PC-9 (cell line): Measurements from ENCODE around the gene NUTM2D. TPM values are rescaled to one million over a fixed set of nuclear protein-coding genes. Genes with fewer than 3 reads are reported as not detected.
"Not testable (repeated sequence)": the region's sequence is repeated elsewhere in the genome, so short reads cannot be mapped to it uniquely, and the experiment has no call there.

ENCODE experiments used
- BruUV-seq: library from RNA; stranded (reverse); fragments of 400-500 nt; replicated peaks from 2 replicates; lab custom pipeline; 2021; lab: Mats Ljungman, UMichigan
- CTCF ChIA-PET: fragments of 300-600 bp; sonication (Branson Sonifier 250); formaldehyde crosslinking; loops from one replicate; lab custom pipeline; 2022; ENCODE audit warnings: antibody characterized with exemption; lab: Charles Lee
- POLR2A ChIA-PET: fragments of 300-600 bp; sonication (Branson Sonifier 250); formaldehyde crosslinking; loops from one replicate; lab custom pipeline; 2022; ENCODE audit warnings: antibody characterized with exemption; ENCODE audit not compliant: unreplicated experiment; lab: Charles Lee
- DNase-seq, 2 experiments: peaks; one replicate each; pipeline versions ENCODE4 v3.0.0 to v3.0.0-alpha.2; 2015 to 2022; ENCODE audit warnings: mixed read lengths in 1 of 2
- H2AFZ ChIP-seq: fragments of 200-600 bp; sonication (generic); 2 replicates; pipeline ENCODE4 v1.8.1; 2017; ENCODE audit warnings: antibody characterized with exemption
- H3F3A ChIP-seq: fragments of 200-600 bp; sonication (generic); 2 replicates; pipeline ENCODE4 v1.8.1; 2017; ENCODE audit warnings: antibody characterized with exemption, mild to moderate bottlenecking, low read depth; ENCODE audit not compliant: insufficient read depth
- H3K27ac ChIP-seq: fragments of 200-600 bp; sonication (generic); 2 replicates; pipeline ENCODE4 v1.6.1; 2016; ENCODE audit warnings: mixed run types
- H3K27me3 ChIP-seq: fragments of 200-600 bp; sonication (generic); 2 replicates; pipeline ENCODE4 v1.6.1; 2016; ENCODE audit warnings: low read depth, mixed run types; ENCODE audit not compliant: insufficient read depth
- H3K36me3 ChIP-seq: fragments of 200-600 bp; sonication (generic); 2 replicates; pipeline ENCODE4 v1.6.1; 2016; ENCODE audit warnings: low read depth, mixed run types
- H3K4me1 ChIP-seq: fragments of 200-600 bp; sonication (generic); replicated peaks from 2 replicates; pipeline ENCODE4 v1.6.1; 2016; ENCODE audit warnings: mixed run types; ENCODE audit not compliant: insufficient read depth
- H3K4me2 ChIP-seq: fragments of 200-600 bp; sonication (generic); 2 replicates; pipeline ENCODE4 v1.6.1; 2017; ENCODE audit warnings: mixed run types
- H3K4me3 ChIP-seq: fragments of 200-600 bp; sonication (generic); 2 replicates; pipeline ENCODE4 v1.6.1; 2016; ENCODE audit warnings: mixed run types
- H3K79me2 ChIP-seq: fragments of 200-600 bp; sonication (generic); 2 replicates; pipeline ENCODE4 v1.6.1; 2017; ENCODE audit warnings: low read depth, mixed run types
- H3K9me2 ChIP-seq: fragments of 200-600 bp; sonication (generic); 2 replicates; pipeline ENCODE4 v1.8.1; 2017; ENCODE audit warnings: mild to moderate bottlenecking; ENCODE audit not compliant: insufficient read depth
- H3K9me3 ChIP-seq: fragments of 200-600 bp; sonication (generic); 2 replicates; pipeline ENCODE4 v1.8.1; 2016; ENCODE audit warnings: low read depth; ENCODE audit not compliant: insufficient read depth
- H4K20me1 ChIP-seq: fragments of 200-600 bp; sonication (generic); 2 replicates; pipeline ENCODE4 v1.8.1; 2017; ENCODE audit not compliant: insufficient read depth
- intact Hi-C: fragments of 100-400 bp; cut with micrococcal nuclease; formaldehyde crosslinking; loops from one replicate; pipeline ENCODE4 v1.10.0; 2022; ENCODE audit not compliant: unreplicated experiment
- total RNA-seq: library from RNA; stranded (reverse); gene quantifications from 2 replicates; pipeline ENCODE4 v1.2.3, GENCODE V29; 2021

Gene NUTM2D
- total RNA-seq, 1 experiment from 2014 or later = 1.9 TPM

- CTCF ChIA-PET, DNase-seq: not testable (repeated sequence)
Observed at GRCh38 chr10:87369514-87370112, 12.1 kb downstream of the NUTM2D start.

DNA sequence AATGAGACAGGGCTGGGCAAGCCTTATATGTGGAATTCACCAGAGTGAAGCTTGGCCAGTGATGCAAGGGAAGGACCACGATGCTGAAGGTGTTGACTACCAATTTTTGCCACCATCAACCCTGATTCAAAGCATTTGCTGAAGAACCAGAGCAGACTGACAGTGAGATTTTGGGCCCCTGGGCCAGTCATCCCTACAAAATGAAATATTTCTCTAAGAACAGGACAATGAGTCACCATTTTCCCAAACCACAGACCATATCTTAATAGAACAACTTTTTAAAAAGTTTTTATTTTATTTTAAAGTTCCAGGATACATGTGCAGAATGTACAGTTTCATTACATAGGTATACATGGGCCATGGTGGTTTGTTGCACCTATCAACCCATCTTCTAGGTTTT is 16.5 kb downstream of the NUTM2D start:
- H3K4me3 ChIP-seq, H3K4me2 ChIP-seq, intact Hi-C loops, H3F3A ChIP-seq, H3K4me1 ChIP-seq, H3K79me2 ChIP-seq, H3K27ac ChIP-seq, DNase-seq, H4K20me1 ChIP-seq, BruUV-seq, H3K27me3 ChIP-seq, H3K9me3 ChIP-seq, H3K9me2 ChIP-seq, CTCF ChIA-PET, H3K36me3 ChIP-seq, H2AFZ ChIP-seq, POLR2A ChIA-PET: not testable (repeated sequence)

More at GRCh38 chr10:87369514-87370112, 12.1 kb downstream of the NUTM2D start:
- H3F3A ChIP-seq, H3K4me1 ChIP-seq, H3K9me2 ChIP-seq, H3K9me3 ChIP-seq, H3K36me3 ChIP-seq, H2AFZ ChIP-seq, H3K27me3 ChIP-seq, BruUV-seq, POLR2A ChIA-PET, H3K4me3 ChIP-seq, H4K20me1 ChIP-seq, H3K4me2 ChIP-seq, intact Hi-C loops, H3K27ac ChIP-seq, H3K79me2 ChIP-seq: not testable (repeated sequence)

GRCh38 chr10:87379115-87379514 is 21.6 kb downstream of the NUTM2D start:
- POLR2A ChIA-PET = not testable (repeated sequence)

DNA sequence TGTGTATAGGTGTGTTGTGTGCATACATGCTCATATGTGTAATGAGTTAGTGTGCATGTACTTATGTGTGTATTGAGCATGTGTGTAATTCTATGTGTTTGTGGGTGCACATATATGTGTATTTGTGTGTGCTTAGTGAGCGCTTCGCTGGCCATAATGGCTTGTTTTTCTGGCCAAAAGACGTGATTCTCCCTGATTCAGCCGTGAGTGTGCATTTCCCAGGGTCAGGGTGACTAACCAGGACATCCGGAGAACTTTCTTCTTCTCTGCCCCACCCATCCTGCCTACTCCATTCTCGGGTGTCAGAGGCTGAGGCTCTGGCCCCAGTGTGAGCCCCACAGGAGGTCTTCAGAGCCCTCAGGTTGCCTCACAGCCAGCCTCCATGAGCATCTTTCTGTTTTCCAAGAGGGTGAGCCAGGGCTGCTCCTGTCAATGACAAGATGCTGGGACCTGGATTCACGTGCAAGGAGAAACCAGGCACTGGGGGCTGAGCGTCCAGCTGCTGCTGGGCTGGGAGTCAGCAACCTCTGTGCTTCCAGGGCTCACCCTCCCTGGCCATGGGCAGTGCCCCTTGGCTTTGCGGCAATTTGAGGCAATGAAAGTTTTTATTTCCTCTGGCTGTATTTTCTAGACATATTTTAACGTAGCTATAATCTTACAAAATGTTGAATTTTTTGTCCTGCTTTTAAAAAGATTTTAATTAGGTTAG is 25.8 kb downstream of the NUTM2D start:
- H3K79me2 ChIP-seq, intact Hi-C loops, H3K27ac ChIP-seq, BruUV-seq, H3K9me2 ChIP-seq, H3K4me2 ChIP-seq, H2AFZ ChIP-seq, H3K4me1 ChIP-seq, POLR2A ChIA-PET, H3F3A ChIP-seq, H4K20me1 ChIP-seq, H3K9me3 ChIP-seq, H3K36me3 ChIP-seq, H3K27me3 ChIP-seq, CTCF ChIA-PET, H3K4me3 ChIP-seq: not testable (repeated sequence)
- peak in 1 of 2 experiments; percentile 8 for DNase-seq

More at GRCh38 chr10:87379115-87379514, 21.6 kb downstream of the NUTM2D start:
- H3K9me3 ChIP-seq, H4K20me1 ChIP-seq, BruUV-seq, H3K79me2 ChIP-seq, CTCF ChIA-PET, DNase-seq, H2AFZ ChIP-seq, H3K4me2 ChIP-seq, H3K27ac ChIP-seq, H3K4me3 ChIP-seq, H3F3A ChIP-seq, H3K27me3 ChIP-seq, H3K4me1 ChIP-seq, H3K36me3 ChIP-seq, intact Hi-C loops, H3K9me2 ChIP-seq: not testable (repeated sequence)

- H3K9me2 ChIP-seq, H3K27me3 ChIP-seq, H2AFZ ChIP-seq, H3K4me1 ChIP-seq, H3K36me3 ChIP-seq, BruUV-seq, H3K4me2 ChIP-seq, H3K4me3 ChIP-seq, POLR2A ChIA-PET, H3K9me3 ChIP-seq, H3K27ac ChIP-seq, CTCF ChIA-PET, intact Hi-C loops, DNase-seq, H3F3A ChIP-seq, H3K79me2 ChIP-seq, H4K20me1 ChIP-seq: not testable (repeated sequence)
Observed at GRCh38 chr10:87384283-87384682, 26.7 kb downstream of the NUTM2D start.

DNA sequence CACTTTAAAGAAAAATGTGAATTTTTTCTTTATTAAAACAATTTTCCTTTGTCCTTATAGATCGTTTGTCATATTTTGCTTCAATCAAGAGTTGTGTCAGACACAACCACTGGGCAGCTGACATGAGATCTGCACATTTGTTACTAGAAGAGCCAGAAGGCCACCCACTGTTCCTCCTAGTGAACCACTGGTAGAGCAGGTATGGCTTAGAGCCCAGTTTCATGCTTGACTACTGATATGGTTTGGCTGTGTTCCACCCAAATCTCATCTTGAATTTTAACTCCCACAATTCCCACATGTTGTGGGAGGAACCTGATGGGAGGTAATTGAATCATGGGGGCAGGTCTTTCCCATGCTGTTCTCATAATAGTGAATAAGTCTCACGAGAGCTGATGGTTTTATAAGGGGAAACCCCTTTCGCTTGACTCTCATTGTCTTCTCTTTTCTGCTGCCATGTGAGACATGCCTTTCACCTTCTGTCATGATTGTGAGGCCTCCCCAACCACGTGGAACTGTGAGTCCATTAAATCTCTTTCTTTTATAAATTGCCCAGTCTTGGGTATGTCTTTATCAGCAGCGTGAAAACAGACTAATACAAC is 28.3 kb downstream of the NUTM2D start:
- H3K36me3 ChIP-seq, POLR2A ChIA-PET, H4K20me1 ChIP-seq, H3F3A ChIP-seq, H3K4me2 ChIP-seq, H3K9me3 ChIP-seq, H3K4me3 ChIP-seq, H3K27ac ChIP-seq, BruUV-seq, H2AFZ ChIP-seq, H3K27me3 ChIP-seq, DNase-seq, H3K4me1 ChIP-seq, intact Hi-C loops, H3K9me2 ChIP-seq, H3K79me2 ChIP-seq, CTCF ChIA-PET: not testable (repeated sequence)

GRCh38 chr10:87391360-87391759 is 33.8 kb downstream of the NUTM2D start:
- DNase-seq, H3K4me1 ChIP-seq, H2AFZ ChIP-seq, POLR2A ChIA-PET, H3K4me3 ChIP-seq, H3K79me2 ChIP-seq, H3K9me3 ChIP-seq, H3K9me2 ChIP-seq, H3K36me3 ChIP-seq, H3F3A ChIP-seq, BruUV-seq, H3K4me2 ChIP-seq, CTCF ChIA-PET, H4K20me1 ChIP-seq, H3K27me3 ChIP-seq, intact Hi-C loops, H3K27ac ChIP-seq: not testable (repeated sequence)
